Cortex of kidney (tissue), 1 donor: ENCODE results near the gene ARF5.

Experiments used
- DNase-seq: peaks from one replicate; lab custom pipeline; 2025; lab: John Stamatoyannopoulos, UW

The ARF5 gene

DNA sequence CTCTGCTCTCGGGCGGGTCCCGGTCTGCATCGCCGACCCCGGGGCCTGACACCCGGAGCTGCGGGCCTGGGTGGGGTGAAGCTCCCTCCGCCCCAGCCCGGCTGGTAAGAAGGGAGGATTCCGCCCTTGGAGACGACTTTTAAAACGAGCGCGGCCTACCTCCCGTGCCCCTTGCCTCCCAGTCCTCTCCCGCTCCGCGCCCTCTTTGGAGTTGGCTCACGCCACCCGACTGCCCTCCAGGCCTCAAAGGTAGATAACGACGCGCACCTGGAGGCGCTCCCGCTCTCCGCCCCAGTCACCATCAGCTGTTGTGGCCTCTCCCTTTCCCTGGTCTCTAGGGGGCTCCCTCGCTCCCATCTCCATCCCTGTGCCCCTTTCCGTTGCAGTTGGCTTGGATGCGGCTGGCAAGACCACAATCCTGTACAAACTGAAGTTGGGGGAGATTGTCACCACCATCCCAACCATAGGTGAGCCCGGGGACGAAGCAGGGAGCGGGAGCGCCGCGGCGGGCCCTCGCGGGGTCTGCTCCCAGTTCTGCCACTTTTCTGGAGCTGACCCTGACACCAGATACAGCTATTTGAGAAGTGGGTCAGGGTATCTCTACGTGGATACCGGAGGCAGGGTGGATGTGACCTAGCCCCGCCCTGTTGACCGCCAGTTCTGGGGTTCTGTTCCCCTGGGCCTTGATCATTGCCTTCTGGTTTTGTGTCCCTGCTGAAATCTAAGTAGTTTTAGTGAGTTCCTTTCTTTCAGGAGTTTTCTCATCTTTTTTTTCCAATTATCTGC lies 679 bp downstream of the ARF5 start:
- no peak for DNase-seq

DNA sequence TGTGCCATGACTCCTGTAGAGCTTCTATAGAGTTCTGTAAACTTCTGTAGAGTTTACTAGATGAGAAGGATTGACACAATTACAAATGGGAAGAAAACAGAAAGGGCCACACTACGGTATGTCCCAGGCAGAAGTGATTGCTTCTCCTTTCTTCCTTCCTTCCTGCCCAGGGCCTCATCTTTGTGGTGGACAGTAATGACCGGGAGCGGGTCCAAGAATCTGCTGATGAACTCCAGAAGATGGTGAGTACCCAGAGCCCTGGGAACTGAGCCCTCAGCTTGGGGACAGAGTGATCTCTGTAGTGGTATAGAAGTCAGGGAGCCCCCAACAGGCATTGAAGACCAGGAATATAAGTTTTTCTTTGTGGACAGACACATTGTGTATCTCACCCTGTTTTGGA lies 1.7 kb downstream of the ARF5 start:
- DNase-seq = no peak

GRCh38 chr7:127591189-127591588 lies 3.0 kb downstream of the ARF5 start:
- no peak for DNase-seq

DNA sequence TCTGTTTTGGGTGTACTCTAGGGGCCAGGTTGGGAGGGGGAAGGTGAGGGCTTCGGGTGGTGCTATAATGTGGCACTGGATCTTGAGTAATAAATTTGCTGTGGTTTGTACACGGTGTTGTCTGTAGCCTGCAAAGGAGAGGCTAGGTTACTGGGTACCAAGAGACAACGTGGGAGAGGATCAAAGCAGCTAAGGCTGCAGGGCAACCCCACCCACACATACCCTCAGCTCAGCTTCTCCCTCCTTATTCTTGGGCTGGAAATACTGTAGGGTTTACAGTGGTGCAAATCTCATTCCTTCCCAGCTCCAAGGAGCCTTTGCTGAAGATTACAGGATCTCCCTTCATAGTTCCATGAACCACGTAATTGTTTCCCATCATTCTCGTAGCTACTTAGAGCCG lies 3.4 kb downstream of the ARF5 start:
- no peak for DNase-seq

DNA sequence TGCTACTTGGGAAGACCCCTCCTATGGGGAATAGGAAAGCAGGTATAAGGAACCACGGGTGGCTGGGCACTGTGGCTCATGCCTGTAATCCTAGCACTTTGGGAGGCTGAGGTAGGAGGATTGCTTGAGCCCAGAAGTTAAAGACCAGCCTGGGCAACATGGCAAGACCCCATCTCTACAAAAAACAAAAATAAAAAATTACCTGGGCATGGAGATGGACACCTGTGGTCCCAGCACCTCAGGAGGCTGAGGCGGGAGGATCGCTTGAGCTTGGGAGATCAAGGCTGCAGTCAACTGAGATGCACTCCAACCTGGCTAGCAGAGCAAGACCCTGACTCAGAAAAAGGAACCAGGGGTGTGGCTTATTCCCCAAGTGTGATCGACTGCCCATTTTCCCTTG lies 4.3 kb downstream of the ARF5 start:
- no peak for DNase-seq

- no peak for DNase-seq
Observed at GRCh38 chr7:127594490-127594889, 6.3 kb downstream of the ARF5 start.

DNA sequence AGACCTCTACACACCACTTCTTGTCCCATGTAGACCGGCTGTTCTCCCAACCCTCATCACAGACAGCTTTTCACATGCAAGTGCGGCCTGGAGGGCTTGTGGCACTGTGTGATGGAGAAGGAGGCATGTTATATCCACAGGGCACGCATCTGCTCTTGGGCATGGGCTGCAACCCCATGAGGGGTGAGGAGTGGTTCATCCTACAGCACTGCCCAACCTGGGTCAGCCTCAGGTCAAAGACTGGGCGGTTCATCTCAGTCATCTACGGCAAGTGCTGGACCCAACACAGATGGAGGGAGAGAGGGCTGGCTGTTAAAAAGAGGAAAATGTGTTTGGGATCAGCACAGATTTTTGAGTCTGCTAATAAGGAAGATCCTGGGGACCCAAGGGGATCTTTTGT lies 7.5 kb downstream of the ARF5 start:
- no peak for DNase-seq

DNA sequence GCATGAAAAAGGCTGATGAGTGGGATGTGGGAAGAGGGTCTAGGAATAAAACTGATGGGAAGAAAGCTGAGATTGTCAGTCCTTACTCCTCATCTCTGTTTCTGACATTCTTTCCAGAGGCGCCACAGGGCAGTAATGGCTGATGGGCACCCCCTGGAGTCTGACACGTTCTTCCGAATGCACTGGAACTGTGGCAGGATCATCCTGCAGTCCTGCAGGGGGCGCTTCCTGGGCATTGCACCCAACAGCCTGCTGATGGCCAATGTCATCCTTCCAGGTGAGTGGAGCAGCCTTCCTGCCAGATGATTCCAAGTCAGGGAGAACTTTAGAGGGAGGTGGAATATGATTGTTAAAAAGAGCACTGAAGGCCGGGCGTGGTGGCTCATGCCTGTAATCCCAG lies 10.1 kb downstream of the ARF5 start:
- no peak for DNase-seq

DNA sequence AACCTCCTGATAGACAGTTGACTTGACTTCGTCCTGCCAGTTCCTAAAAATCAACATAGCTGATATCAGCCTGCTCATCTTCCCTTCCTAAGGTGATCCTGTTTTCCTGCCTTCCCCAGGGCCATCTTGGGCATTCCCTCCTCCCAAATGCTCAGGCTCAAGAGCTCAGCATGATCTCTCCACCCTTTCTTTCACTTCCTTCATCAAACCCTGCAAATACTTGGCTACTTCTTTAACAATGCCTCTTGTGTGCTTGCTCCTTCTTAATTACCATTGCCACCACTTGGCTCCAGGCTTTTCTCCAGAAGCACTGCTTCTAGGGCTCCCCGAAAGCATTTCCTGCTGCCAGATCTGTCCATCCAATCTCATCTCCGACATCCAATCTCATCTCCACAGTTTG lies 12.7 kb downstream of the ARF5 start:
- DNase-seq = no peak

DNA sequence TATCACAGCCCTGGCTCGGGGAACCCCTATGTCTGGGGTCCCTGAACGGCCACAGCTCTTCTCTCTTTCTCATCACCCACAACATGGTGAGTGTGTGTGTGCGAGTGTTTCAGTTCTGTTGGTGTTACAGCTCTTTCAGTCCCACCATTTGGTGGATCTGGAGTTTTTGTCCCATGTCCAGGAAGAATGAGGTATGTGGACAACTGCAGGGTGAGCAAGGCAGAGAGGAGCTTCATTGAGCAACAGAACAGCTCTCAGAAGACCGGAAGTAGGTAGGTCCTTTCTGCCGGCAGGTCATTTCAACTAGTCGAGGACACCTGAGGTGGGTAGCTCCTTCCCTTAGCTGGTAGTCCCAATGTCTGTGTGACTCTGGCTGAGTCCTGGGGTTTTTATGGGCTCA lies 20.2 kb downstream of the ARF5 start:
- no peak for DNase-seq

DNA sequence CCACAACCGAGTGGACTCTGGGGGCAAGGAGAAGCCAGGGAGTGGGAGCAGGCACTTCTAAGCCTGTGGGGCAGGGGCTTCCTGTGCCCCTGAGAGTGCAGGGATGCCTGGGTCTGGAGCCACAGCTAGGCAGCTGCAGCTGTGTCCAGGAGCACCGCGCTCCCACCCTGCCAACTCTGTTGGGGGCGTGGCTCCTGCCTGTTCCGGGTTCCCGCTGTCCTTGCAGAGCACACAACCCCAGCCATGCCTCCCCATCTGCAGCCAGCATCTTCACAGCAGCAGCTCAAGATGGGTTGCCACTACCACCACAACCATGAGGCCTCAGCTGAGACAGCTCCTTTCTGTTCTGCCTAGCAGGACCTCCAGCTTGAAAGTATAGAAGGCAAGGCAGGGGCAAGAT lies 21.1 kb downstream of the ARF5 start:
- DNase-seq = no peak

DNA sequence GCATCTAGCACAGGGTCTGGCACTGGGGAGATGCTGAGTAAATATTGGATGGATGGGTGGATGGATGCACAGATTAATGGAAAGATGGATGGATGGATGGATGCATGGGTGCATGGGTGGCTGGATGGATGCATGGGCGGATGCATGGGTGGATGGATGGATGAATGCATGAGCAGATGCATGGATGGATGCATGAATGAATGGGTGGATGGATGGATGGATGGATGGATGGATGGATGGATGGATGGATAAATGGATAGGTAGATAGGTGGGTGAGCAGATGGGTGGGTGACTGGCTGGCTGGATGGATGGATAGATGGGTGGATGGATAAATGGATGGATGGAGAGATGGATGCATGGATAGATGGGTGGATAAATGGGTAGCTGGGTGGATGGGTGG lies 24.1 kb downstream of the ARF5 start:
- DNase-seq = no peak

DNA sequence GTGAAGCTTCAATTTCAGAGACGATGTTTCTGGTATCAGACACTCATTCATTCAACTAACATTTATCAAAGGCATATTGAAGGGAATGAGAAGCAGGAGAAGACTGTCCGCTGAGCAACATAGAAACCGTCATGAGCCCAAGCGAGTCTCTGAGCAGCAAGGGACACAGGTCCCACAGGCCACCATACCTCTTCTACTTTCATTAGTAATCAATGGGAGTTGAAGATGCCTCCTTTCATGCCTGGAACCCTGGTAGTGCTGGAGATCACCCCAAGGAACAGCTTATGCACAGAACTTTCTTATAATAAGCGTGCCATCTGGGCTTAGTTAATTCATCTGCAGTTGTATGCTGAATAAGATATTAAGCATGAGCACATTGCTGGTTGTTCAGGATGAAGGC lies 28.5 kb downstream of the ARF5 start:
- no peak for DNase-seq

- DNase-seq = no peak
Observed at GRCh38 chr7:127618042-127618441, 29.8 kb downstream of the ARF5 start, which contains the start of gene PAX4. PAX4 (minus strand) TSS chr7:127618142; CDS start chr7:127615928, 2,214 bp downstream.

- DNase-seq = no peak
Observed at GRCh38 chr7:127618775-127619174, 30.6 kb downstream of the ARF5 start.

DNA sequence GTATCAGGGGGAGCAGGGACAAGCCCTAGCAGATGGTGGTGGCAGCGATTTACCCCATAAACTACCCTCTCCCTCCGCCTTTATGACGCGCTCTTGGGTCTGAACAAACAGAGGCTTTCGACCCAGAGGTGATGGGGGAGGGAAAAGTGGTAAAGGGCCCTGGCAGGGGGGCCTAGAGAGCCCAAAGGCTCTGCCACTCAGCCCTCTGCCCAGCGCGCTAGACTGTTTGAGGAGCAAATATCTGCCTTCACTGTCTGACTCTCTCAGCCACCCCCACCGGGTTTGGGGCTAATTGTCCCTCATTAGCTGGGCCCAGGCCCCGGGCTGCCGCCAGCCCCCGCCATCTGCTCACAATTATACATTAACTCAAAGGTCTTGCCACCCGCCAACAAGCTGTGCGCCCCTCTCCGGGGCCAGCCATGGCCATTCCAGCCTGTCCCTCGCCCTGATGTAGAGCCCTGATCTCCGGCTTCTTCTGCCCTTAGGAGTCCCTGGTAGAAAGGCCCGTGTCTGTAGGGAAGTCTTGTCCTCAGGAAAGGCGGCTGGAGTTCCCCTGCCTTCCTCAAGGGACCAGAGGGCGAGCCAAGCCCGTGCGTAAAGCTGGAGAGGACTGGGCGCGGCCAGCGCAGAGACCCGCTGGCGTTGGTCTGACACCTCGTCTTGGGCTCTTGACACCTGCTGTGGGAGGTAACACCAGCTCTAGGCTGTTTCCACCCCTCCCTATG lies 31.6 kb downstream of the ARF5 start:
- DNase-seq = no peak

DNA sequence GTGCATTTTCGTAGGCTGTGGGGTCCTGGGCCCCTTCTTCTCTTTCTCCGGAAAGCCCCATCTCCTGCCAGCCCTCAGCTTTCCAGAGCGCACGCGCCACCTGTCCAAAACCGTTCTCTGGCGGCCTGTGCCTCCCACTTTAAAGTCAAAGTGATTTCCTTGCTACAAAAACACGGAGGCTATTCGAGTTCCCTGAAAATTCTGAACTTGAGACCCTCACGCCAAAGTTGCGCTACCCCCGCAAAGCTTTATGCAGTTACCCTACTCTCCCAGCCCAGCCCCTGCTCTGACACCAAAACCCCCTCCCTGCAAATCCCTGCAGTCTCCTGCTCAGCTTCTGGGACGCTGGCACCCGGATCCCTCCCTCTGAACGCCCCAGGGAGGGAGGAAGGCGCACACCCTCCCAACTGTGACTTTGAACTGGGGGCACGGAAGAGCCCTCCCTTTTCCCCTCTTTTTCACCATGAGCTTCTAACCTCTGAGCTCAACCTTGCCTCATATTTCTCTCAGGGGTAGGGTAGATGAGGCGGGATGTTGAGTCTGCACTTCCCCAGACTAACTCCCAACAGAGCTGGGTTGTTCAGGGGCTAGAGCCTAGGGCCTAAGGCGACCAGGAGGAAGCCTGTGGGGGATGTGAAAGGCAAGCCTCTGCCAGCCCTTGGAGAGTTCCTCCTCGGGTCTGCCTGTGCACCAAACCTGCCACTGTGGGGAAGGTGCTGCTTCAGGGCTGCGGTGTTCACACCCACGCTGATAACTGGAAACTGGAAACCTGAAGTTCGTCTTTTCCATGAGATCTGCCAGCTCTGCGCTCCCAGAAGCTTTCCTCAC lies 32.4 kb downstream of the ARF5 start:
- DNase-seq = no peak

GRCh38 chr7:127625331-127625730 lies 37.1 kb downstream of the ARF5 start:
- no peak for DNase-seq

GRCh38 chr7:127628445-127628844 lies 40.2 kb downstream of the ARF5 start:
- no peak for DNase-seq

DNA sequence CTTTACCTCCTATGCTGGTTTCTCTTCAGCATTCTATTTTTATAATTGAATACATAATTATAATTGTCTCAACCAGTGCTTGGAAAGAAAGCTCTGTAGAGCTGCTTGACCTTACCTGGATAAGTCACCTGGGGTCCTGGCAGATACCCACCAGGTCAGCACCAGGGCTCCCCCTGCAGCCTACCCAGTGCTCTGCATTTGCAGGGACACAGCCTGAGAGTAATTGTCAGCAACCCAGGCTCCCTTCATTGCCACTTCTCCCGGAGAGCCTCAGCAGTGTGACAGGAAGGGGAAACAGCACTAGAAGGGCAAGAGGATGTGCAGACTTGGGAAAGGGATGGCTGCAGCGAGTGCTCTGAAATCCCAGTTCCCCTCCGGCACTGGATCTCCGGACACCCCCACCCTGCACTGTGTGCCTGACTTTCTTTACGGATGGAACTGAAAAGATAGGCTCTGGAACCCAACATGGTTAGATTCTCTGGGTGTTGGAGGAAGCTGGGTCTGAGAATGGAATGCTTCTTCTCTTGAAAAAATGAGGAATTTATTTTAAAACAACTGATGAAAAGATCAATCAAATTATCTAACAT lies 41.1 kb downstream of the ARF5 start:
- DNase-seq = no peak

GRCh38 chr7:127632276-127632910 lies 44.2 kb downstream of the ARF5 start:
- no peak for DNase-seq
